SK-N-MC (cell line): ENCODE measurements around the gene MRPL30.
"Not testable (repeated sequence)": the region's sequence is repeated elsewhere in the genome, so short reads cannot be mapped to it uniquely, and the experiment has no call there.

Experiments used
- DNase-seq: peaks from one replicate; pipeline ENCODE4 v3.0.0-alpha.2; 2011; ENCODE audit warnings: low read depth, low spot score
- H3K27ac ChIP-seq: fragments of 200-600 bp; sonication (generic); 2 replicates; pipeline ENCODE4 v1.5.1; 2016; ENCODE audit warnings: mixed run types
- H3K36me3 ChIP-seq: fragments of 200-600 bp; sonication (generic); 2 replicates; pipeline ENCODE4 v1.6.1; 2017; ENCODE audit warnings: antibody characterized with exemption, low read length, mixed read lengths; ENCODE audit not compliant: insufficient read depth
- H3K4me3 ChIP-seq: fragments of 200-600 bp; sonication (generic); 2 replicates; pipeline ENCODE4 v1.5.1; 2016
- H3K9ac ChIP-seq: fragments of 200-600 bp; sonication (generic); 2 replicates; pipeline ENCODE4 v1.8.0; 2017; ENCODE audit warnings: mixed run types, mixed read lengths; ENCODE audit not compliant: insufficient read length
- H3K9me3 ChIP-seq: fragments of 200-600 bp; sonication (generic); 2 replicates; pipeline ENCODE4 v1.6.1; 2017; ENCODE audit warnings: low read depth, mild to moderate bottlenecking, antibody characterized with exemption, low read length, moderate library complexity, mixed read lengths
- EZH2 ChIP-seq: fragments of 200-600 bp; sonication (generic); IDR thresholded peaks from one replicate; pipeline ENCODE4 v1.6.1; 2017; ENCODE audit warnings: antibody characterized with exemption
- FOXP2 ChIP-seq: optimal IDR thresholded peaks from 2 replicates; pipeline ENCODE3; 2011; ENCODE audit warnings: mild to moderate bottlenecking, moderate library complexity; ENCODE audit not compliant: insufficient read depth; ENCODE audit errors: extremely low read length, control extremely low read depth
- POLR2AphosphoS5 ChIP-seq: IDR thresholded peaks from 2 replicates; pipeline ENCODE4 v1.6.1; 2012; ENCODE audit warnings: mild to moderate bottlenecking, low read depth, low read length, borderline replicate concordance

Gene MRPL30

DNA sequence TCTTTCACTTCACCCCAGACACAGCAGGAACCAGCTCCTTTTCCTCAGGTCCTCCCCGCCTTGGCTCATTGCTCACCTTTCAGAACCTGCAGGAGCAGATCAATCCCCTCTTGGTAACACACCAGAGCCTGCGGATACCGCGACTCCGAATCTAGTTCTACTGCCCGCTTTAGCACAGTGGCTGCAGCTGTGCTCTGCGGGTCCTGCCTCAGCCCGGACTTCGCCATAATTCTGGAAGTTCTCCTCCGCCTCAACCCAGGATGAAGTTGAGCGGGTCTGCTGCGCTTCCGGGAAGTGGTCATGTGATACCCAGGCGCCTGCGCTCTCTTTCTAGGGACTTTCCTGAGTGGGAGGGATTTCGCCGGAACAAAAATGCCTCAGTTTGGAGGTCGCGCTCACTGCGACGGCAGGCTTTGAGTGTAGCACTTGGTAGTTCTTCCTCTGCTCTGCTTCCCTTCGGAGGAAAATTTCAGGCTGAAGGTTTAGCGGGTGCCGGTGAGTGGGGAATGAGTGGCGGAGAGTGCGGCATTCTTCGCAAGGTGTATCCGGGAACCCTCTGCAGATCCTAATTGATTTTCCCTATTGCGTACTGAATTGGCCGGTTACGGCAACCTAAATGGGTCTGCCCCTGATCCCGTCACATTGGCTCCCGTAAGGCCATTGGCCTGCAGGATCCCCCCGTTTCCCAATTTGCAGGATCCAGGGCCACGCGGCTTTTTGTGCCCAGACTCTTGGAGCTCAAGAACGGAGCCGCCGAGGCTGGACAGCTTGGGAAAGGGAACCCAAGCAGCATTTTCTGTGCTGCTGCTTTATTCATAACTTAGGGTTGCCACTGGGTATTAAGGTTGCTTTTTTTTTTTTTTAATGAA lies at the start of gene MRPL30, which contains the start of gene MITD1:
TSS of gene MRPL30 (plus strand) at position 430 of the 869 bp plus-strand sequence. CDS start 5,020 bp downstream, outside the sequence.
TSS of gene MITD1 (minus strand) at position 304 of the 869 bp plus-strand sequence. CDS start at position 227, 77 bp downstream.
- H3K9ac ChIP-seq: peak within 1 kb of the TSS; percentile 94
- TF ChIP-seq POLR2AphosphoS5 (peak; percentile 95), FOXP2 (peak; percentile 57), EZH2 (no peak)
- DNase-seq: peak; percentile 96
- H3K4me3 ChIP-seq: peak within 1 kb of the TSS; percentile 99
- no peaks in the 10 kb centered on the region for H3K36me3 ChIP-seq
- no peaks in the 10 kb centered on the region for H3K9me3 ChIP-seq
- H3K27ac ChIP-seq: peak within 1 kb of the TSS; percentile 67; the same call in 1 of the 2 replicates

DNA sequence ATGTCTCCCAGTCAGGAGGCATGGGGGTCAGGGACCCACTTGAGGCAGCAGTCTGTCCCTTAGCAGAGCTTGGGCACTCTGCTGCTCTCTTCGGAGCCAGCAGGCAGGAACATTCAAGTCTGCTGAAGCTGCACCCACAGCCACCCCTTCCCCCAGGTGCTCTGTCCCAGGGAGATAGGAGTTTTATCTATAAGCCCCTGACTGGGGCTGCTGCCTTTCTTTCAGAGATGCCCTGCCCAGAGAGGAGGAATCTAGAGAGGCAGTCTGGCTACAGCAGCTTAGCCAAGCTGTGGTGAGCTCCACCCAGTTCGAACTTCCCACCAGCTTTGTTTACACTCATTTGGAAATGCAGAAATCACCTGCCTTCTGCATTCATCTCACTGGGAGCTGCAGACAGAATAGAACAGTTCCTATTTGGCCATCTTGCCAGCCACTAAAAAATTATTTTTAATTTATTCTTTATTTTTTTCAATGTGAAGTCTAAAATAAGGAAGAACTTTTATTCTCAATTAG lies 45.9 kb upstream of the MRPL30 start:
- not testable (repeated sequence) for DNase-seq, H3K4me3 ChIP-seq, H3K9me3 ChIP-seq, H3K27ac ChIP-seq, H3K36me3 ChIP-seq, H3K9ac ChIP-seq

DNA sequence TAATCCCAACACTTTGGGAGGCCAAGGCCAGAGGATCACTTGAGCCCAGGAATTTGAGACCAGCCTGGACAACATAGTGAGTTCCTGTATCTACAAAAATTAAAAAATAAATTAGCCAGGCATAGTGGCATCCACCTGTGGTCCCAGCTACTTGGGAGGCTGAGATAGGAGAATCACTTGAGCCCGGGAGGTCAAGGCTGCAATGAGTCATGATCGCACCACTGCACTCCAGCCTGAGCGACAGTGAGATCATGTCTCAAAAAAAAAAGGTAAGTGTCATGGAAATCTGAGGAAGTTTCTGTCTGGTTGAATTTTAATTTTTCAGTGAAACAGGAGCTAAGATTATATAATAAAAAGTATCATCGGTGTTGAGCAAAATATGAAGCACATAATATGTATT lies 42.0 kb upstream of the MRPL30 start:
- H3K4me3 ChIP-seq: no peak overlapping the region
- no peak overlapping the region for H3K9ac ChIP-seq
- H3K36me3 ChIP-seq: no peaks in the 10 kb centered on the region
- H3K27ac ChIP-seq: no peak overlapping the region
- H3K9me3 ChIP-seq: no peaks in the 10 kb centered on the region
- no peak for TF ChIP-seq FOXP2
- no peak for TF ChIP-seq POLR2AphosphoS5
- no peak for TF ChIP-seq EZH2
- no peak for DNase-seq

DNA sequence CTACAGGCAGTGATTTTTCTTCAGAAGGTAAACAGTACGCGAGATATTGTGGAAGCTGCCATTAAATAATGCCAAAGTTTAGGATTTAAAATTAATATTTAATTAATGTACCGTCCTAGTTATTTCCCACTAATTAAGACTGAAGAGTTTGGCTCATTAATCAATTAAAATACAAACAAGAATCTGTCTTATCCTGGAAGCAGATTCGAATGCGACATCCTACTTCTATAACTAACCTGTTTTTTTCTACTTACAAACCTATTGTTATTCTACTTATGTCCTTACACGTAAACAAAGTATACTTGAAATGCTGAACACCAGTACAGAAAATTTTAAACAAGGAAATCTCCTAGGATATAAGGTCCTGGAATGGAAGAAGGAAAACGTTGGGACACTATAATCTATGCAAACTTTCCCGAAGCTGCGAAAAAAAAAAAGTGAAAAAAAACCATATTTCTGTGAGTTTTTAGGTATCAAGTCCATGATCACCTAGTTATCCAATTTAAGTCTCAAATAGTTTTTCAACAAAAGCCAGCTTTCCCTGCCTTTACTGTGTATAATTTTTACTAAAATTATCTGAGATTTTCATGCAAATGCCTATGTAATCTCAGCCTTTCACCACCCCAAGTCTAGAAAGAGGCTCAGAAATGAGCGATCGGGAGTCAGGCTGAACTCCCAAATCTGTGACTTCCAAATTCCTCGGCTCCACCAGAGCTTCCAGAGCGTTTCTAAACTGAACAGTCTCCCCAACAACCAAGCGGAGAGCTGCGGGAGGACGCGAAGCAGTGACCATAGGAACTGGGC lies 40.7 kb upstream of the MRPL30 start:
- Histone ChIP-seq H3K4me3 (peak overlapping the region; percentile 93), H3K9ac (peak overlapping the region; percentile 70), H3K27ac (no peak overlapping the region), H3K9me3 (no peaks in the 10 kb centered on the region), H3K36me3 (no peaks in the 10 kb centered on the region)
- TF ChIP-seq EZH2: no peak
- TF ChIP-seq POLR2AphosphoS5: no peak
- TF ChIP-seq FOXP2: no peak
- DNase-seq: no peak

GRCh38 chr2:99140860-99141109 lies 40.2 kb upstream of the MRPL30 start:
- Histone ChIP-seq H3K27ac (no peak overlapping the region), H3K36me3 (no peaks in the 10 kb centered on the region), H3K9me3 (no peaks in the 10 kb centered on the region), H3K4me3 (peak overlapping the region; percentile 93), H3K9ac (peak overlapping the region; percentile 70)
- TF ChIP-seq EZH2: no peak
- no peak for TF ChIP-seq POLR2AphosphoS5
- TF ChIP-seq FOXP2: no peak
- no peak for DNase-seq

DNA sequence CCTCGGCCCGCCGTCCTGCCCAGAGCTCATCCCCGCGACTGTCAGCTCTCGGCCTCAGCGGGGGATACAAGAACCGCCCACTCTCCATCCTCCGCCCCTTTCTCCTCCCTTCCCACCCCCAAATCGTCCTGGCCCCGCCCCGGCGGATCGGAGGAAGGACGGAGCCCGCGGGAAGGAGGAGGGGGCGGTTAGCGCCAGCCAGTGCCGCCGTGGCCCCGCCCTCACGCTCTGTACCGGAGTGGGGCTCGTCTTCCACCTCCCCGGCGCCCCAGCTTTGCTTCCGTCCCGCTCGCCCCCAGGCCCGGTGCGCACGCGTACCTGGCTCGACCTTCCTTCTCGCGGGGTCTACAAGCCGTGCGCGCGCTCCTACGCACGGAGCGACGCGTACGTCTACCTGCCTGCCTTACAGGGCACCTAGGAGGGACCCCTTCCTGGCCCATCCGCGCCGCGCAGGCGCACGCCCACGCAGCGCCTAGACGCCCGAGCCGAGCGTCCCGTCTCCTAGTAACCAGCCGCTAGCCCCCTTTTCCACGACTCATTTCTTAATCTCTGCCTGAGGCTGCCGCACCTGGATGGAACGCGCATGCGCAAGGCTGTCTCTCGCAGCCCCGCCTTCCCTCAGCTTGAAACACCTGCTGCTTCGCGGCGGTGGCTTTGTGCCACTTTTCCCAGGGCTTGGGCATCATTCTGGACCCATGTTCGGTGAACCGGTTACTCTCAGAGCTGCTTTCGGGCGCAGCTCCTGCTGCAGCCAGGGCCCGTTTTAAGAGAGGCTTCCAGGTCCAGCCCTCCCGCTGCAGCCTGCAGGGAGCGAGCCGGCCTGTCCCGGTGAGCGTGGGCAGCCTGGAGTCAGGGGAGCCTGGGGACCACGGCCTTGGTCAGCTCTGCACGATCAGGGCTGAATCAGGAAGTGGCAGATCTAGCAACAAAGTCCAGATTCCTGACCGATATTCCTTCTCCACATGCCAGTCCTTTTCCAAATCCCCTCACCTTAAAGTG lies 39.6 kb upstream of the MRPL30 start, which contains the start of gene C2orf15:
TSS of gene C2orf15 (plus strand) at position 598 of the 999 bp plus-strand sequence. CDS start 8,852 bp downstream, outside the sequence.
- peak within 1 kb of the TSS; percentile 93 for H3K4me3 ChIP-seq
- H3K27ac ChIP-seq: no peak within 1 kb of the TSS
- peak; percentile 28 for DNase-seq
- H3K9ac ChIP-seq: peak within 1 kb of the TSS; percentile 70
- H3K9me3 ChIP-seq: no peaks in the 10 kb centered on the region
- H3K36me3 ChIP-seq: no peaks in the 10 kb centered on the region
- TF ChIP-seq FOXP2 (peak; percentile 46), EZH2 (no peak), POLR2AphosphoS5 (peak; percentile 73)

- Histone ChIP-seq H3K9ac (peak overlapping the region; percentile 19), H3K27ac (no peak overlapping the region), H3K36me3 (no peaks in the 10 kb centered on the region), H3K9me3 (no peaks in the 10 kb centered on the region), H3K4me3 (no peak overlapping the region)
- DNase-seq: no peak
- no peak for TF ChIP-seq FOXP2
- no peak for TF ChIP-seq EZH2
- TF ChIP-seq POLR2AphosphoS5: no peak
These were observed 30.3 kb upstream of the MRPL30 start for GRCh38 chr2:99150706-99151105.
